ENCODE data around the gene SLC9A8.

The SLC9A8 gene

GRCh38 chr20:49813305-49813974 lies 812 bp downstream of the SLC9A8 start:
- no peak for DNase-seq
- H2AFZ ChIP-seq (ENCODE audit: low read length), result peak overlapping the region; percentile 65

GRCh38 chr20:49814057-49814694 lies 1.5 kb downstream of the SLC9A8 start:
- no peak for DNase-seq
- H3K27ac ChIP-seq (ENCODE audit: low read length), result no peak overlapping the region
- no peaks in the 10 kb centered on the region for H3K36me3 ChIP-seq (replicated peaks; ENCODE audit: insufficient read depth, low read length)

More at GRCh38 chr20:49813305-49813974, 812 bp downstream of the SLC9A8 start:
- Histone ChIP-seq H3K9me3 (replicated peaks; ENCODE audit: insufficient read depth, low read length) (no peaks in the 10 kb centered on the region), H3K79me2 (ENCODE audit: low read length) (peaks cover 22% of the 10 kb centered on the region), H3K4me1 (ENCODE audit: low read length) (0 out of 2 replicates have a peak, but pooled peaks cover 3% of the 10 kb centered on the region), H3K9me2 (replicated peaks; ENCODE audit: insufficient read depth, low read length) (no peaks in the 10 kb centered on the region), H3K27ac (ENCODE audit: low read length) (peak overlapping the region; percentile 48; the same call in 1 of the 2 replicates), H3K36me3 (replicated peaks; ENCODE audit: insufficient read depth, low read length) (no peaks in the 10 kb centered on the region), H3K27me3 (replicated peaks; ENCODE audit: insufficient read depth, low read length) (no peaks in the 10 kb centered on the region), H3K9ac (ENCODE audit: low read length) (peak overlapping the region; percentile 76), H4K20me1 (ENCODE audit: insufficient read depth, low read length) (no peaks in the 10 kb centered on the region), H3F3A (ENCODE audit: insufficient read depth, low read length) (no peaks in the 10 kb centered on the region), H3K4me2 (ENCODE audit: low read depth, low read length) (peak overlapping the region; percentile 75), H3K4me3 (ENCODE audit: low read length) (peak overlapping the region; percentile 88)
- TF ChIP-seq CTCF (IDR thresholded peaks at IDR 0.05; ENCODE audit: low read length), result no peak
- TF ChIP-seq EZH2 (optimal IDR thresholded peaks at IDR 0.05; ENCODE audit: low read depth, low read length), result no peak

GRCh38 chr20:49818816-49819215 lies 6.2 kb downstream of the SLC9A8 start:
- DNase-seq, result no peak
- H3K4me1 ChIP-seq (ENCODE audit: low read length), result 0 out of 2 replicates have a peak, but pooled peaks cover under 1% of the 10 kb centered on the region
- no peaks in the 10 kb centered on the region for H3K9me2 ChIP-seq (replicated peaks; ENCODE audit: insufficient read depth, low read length)
- no peak overlapping the region for H3K4me2 ChIP-seq (ENCODE audit: low read depth, low read length)
- H3K79me2 ChIP-seq (ENCODE audit: low read length), result peaks cover 26% of the 10 kb centered on the region
- TF ChIP-seq EZH2 (optimal IDR thresholded peaks at IDR 0.05; ENCODE audit: low read depth, low read length), result no peak
- no peak for TF ChIP-seq EZH2phosphoT487 (IDR thresholded peaks at IDR 0.05; ENCODE audit: low read length)
- no peak for TF ChIP-seq CTCF (IDR thresholded peaks at IDR 0.05; ENCODE audit: low read length)
- H3K4me3 ChIP-seq (ENCODE audit: low read length), result no peak overlapping the region
- H3K9me3 ChIP-seq (replicated peaks; ENCODE audit: insufficient read depth, low read length), result no peaks in the 10 kb centered on the region
- H3F3A ChIP-seq (ENCODE audit: insufficient read depth, low read length), result no peaks in the 10 kb centered on the region
- H3K36me3 ChIP-seq (replicated peaks; ENCODE audit: insufficient read depth, low read length), result no peaks in the 10 kb centered on the region
- H2AFZ ChIP-seq (ENCODE audit: low read length), result no peak overlapping the region
- H3K27ac ChIP-seq (ENCODE audit: low read length), result no peak overlapping the region
- no peak overlapping the region for H3K9ac ChIP-seq (ENCODE audit: low read length)
- H3K27me3 ChIP-seq (replicated peaks; ENCODE audit: insufficient read depth, low read length), result no peaks in the 10 kb centered on the region
- no peaks in the 10 kb centered on the region for H4K20me1 ChIP-seq (ENCODE audit: insufficient read depth, low read length)

More at GRCh38 chr20:49814057-49814694, 1.5 kb downstream of the SLC9A8 start:
- Histone ChIP-seq H2AFZ (ENCODE audit: low read length) (no peak overlapping the region), H3K4me3 (ENCODE audit: low read length) (no peak overlapping the region), H3K4me1 (ENCODE audit: low read length) (0 out of 2 replicates have a peak, but pooled peaks cover 3% of the 10 kb centered on the region), H3F3A (ENCODE audit: insufficient read depth, low read length) (no peaks in the 10 kb centered on the region), H3K9me2 (replicated peaks; ENCODE audit: insufficient read depth, low read length) (no peaks in the 10 kb centered on the region), H4K20me1 (ENCODE audit: insufficient read depth, low read length) (no peaks in the 10 kb centered on the region), H3K79me2 (ENCODE audit: low read length) (peaks cover 27% of the 10 kb centered on the region), H3K27me3 (replicated peaks; ENCODE audit: insufficient read depth, low read length) (no peaks in the 10 kb centered on the region), H3K4me2 (ENCODE audit: low read depth, low read length) (peak overlapping the region; percentile 75; the same call in 1 of the 2 replicates), H3K9me3 (replicated peaks; ENCODE audit: insufficient read depth, low read length) (no peaks in the 10 kb centered on the region), H3K9ac (ENCODE audit: low read length) (no peak overlapping the region)
- TF ChIP-seq EZH2phosphoT487 (IDR thresholded peaks at IDR 0.05; ENCODE audit: low read length), result no peak
- no peak for TF ChIP-seq CTCF (IDR thresholded peaks at IDR 0.05; ENCODE audit: low read length)
- TF ChIP-seq EZH2 (optimal IDR thresholded peaks at IDR 0.05; ENCODE audit: low read depth, low read length), result no peak

Data from MM.1S (cell line).